Activated naive CD4-positive, alpha-beta T cell treated with anti-CD3 and anti-CD28 coated beads, Interleukin-2, amount 50 U/mL, for 24 hours (primary cell): ENCODE measurements around the gene FAM20B.
"Not testable (repeated sequence)": the region's sequence is repeated elsewhere in the genome, so short reads cannot be mapped to it uniquely, and the experiment has no call there.

Source experiments
- H3K27ac Mint-ChIP-seq: one replicate; pipeline ENCODE4 v1.8.0; 2021; ENCODE audit warnings: mild to moderate bottlenecking, mixed read lengths
- H3K27me3 Mint-ChIP-seq: one replicate; pipeline ENCODE4 v1.8.0; 2021; ENCODE audit warnings: mixed read lengths
- H3K36me3 Mint-ChIP-seq: one replicate; pipeline ENCODE4 v1.8.0; 2021; ENCODE audit warnings: mixed read lengths
- H3K4me1 Mint-ChIP-seq: one replicate; pipeline ENCODE4 v1.8.0; 2021; ENCODE audit warnings: mixed read lengths
- H3K4me3 Mint-ChIP-seq: one replicate; pipeline ENCODE4 v1.8.0; 2021; ENCODE audit warnings: mild to moderate bottlenecking, mixed read lengths
- H3K9me3 Mint-ChIP-seq: one replicate; pipeline ENCODE4 v1.8.0; 2021; ENCODE audit warnings: mixed read lengths

Gene FAM20B, protein sequence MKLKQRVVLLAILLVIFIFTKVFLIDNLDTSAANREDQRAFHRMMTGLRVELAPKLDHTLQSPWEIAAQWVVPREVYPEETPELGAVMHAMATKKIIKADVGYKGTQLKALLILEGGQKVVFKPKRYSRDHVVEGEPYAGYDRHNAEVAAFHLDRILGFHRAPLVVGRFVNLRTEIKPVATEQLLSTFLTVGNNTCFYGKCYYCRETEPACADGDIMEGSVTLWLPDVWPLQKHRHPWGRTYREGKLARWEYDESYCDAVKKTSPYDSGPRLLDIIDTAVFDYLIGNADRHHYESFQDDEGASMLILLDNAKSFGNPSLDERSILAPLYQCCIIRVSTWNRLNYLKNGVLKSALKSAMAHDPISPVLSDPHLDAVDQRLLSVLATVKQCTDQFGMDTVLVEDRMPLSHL

DNA sequence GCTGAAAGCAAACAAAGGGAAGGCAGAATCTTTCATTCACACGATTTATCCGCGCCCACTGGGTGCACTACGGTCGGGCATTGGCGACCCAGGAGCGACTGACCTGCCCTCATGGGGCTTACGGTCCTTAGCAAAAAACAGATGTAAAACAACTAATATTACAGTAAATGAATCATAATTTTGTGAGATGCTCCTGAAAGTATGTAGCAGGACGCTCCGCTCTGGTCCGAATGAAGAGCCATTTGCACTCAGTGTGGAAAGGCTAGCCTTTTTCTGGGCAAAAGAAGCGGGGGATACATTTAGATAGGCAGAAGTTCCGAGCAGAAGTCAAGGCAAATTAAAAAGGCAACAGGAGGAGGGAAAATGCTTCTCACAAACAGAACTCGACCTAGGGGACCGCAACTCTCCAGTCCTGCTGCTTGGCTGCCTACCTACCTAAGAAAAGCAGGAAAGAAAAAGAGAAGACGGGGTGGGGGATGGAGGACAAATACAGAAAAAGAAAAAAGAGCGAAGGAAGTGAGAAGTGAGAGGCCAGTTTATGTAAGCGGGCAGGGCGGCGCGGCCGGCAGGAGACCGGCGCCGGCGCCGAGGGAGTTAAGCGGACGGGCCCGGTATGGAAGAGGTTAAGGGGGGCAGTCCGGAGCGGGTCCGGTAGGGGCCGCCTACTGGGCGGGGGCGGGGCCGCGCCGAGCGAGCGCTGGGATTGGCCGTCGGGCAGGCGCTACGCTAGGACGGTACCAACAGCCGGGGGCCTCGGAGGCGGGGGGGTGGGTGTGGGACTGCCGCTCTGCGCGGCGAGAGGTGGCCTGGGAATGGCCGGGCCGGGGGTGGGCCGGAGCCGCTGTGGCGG, at the start of gene FAM20B:
Gene FAM20B, plus strand, starts transcription at position 770 of the 850 bp plus-strand sequence. CDS start 17,954 bp downstream, outside the sequence.
- Mint-ChIP-seq H3K36me3 (no peaks in the 10 kb centered on the region), H3K27ac (peak within 1 kb of the TSS; percentile 92), H3K27me3 (no peaks in the 10 kb centered on the region), H3K4me3 (peak within 1 kb of the TSS; percentile 95), H3K9me3 (no peaks in the 10 kb centered on the region), H3K4me1 (peaks cover 46% of the 10 kb centered on the region)

DNA sequence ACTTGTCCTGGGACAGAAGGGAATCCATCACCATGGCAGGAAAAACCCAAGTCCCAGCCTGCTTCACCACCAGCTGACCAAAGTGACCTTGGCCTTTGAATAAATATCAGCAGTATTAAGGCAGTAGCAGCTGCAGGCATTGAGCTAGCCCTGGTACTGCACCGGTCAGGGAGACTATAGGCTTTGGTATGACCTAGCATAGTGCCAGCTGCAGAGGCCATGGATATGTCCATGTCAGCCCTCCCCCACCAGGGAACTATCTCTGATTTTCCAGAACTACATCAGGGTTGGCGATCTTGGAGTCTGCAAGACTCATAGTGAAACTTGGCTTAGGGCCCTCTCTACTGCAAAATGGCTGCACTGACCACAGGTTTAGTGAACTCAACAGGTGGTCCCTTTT, 49.2 kb upstream of the FAM20B start:
- H3K36me3 Mint-ChIP-seq: peaks cover 7% of the 10 kb centered on the region
- peaks cover 7% of the 10 kb centered on the region for H3K27me3 Mint-ChIP-seq
- no peaks in the 10 kb centered on the region for H3K4me1 Mint-ChIP-seq
- no peak overlapping the region for H3K4me3 Mint-ChIP-seq
- peaks cover 20% of the 10 kb centered on the region for H3K9me3 Mint-ChIP-seq
- H3K27ac Mint-ChIP-seq: no peak overlapping the region

DNA sequence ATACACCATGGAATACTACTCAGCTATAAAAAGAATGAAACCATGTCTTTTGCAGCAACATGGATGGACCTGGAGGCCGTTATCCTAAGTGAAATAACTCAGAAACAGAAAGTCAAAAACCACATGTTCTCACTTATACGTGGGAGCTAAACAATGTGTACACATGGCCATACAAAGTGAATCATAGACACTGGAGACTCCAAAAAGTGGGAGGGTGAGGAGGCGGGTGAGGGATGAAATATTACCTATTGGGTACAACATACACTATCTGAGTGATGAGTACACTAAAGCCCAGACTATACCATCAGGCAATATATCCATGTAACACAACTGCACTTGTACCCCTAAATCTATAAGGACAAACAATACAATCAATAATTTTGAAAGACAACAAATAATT, 39.5 kb upstream of the FAM20B start:
- Mint-ChIP-seq H3K4me1 (no peaks in the 10 kb centered on the region), H3K9me3 (no peaks in the 10 kb centered on the region), H3K36me3 (no peaks in the 10 kb centered on the region), H3K27me3 (no peaks in the 10 kb centered on the region), H3K27ac (no peak overlapping the region), H3K4me3 (no peak overlapping the region)

DNA sequence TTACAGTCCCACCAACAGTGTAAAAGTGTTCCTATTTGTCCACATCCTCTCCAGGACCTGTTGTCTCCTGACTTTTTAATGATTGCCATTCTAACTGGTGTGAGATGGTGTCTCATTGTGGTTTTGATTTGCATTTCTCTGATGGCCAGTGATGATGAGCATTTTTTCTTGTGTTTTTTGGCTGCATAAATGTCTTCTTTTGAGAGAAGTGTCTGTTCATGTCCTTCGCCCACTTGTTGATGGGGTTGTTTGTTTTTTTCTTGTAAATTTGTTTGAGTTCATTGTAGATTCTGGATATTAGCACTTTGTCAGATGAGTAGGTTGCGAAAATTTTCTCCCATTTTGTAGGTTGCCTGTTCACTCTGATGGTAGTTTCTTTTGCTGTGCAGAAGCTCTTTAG, 37.5 kb upstream of the FAM20B start:
- H3K36me3 Mint-ChIP-seq, H3K27me3 Mint-ChIP-seq, H3K27ac Mint-ChIP-seq, H3K4me3 Mint-ChIP-seq, H3K9me3 Mint-ChIP-seq, H3K4me1 Mint-ChIP-seq: not testable (repeated sequence)

DNA sequence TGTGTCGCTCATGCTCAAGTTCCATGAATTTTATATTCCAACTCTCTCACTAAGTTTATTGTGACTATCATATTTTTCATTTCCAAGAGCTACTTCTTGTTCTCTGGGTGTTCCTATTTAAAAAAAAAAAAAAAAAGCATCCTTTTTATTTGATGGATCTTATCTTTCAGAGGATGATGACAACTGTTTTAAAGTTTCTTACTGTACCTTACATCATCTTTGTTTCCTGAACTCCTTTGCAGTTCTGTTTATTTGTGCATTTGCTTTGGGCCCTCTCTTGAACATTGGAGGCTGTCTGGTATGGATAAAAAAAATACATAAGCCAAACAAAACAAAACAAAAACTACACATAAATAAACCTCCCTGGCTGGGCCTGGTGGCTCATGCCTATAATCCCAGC, 32.1 kb upstream of the FAM20B start:
- H3K4me1 Mint-ChIP-seq: no peaks in the 10 kb centered on the region
- no peak overlapping the region for H3K27ac Mint-ChIP-seq
- peaks cover 5% of the 10 kb centered on the region for H3K9me3 Mint-ChIP-seq
- no peak overlapping the region for H3K4me3 Mint-ChIP-seq
- peaks cover 1% of the 10 kb centered on the region for H3K27me3 Mint-ChIP-seq
- peaks cover 7% of the 10 kb centered on the region for H3K36me3 Mint-ChIP-seq

DNA sequence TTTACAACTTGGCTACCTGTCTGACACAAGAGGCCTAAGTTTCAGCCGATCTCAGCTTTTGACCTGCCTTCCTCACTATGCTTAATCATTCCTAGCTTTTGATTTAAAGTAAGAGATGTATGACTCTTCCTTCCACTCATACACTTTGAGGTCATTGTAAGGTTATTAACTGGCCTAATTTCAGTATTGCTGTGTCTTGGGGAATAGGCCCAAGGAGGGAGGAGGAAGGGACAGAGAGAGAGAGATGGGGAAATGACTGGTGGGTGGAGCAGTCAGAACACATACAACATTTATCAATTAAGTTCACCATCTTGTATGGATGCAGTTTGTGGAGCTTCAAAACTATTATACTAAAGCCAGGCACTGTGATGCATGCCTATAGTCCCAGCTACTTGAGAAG, 28.3 kb upstream of the FAM20B start:
- peaks cover 5% of the 10 kb centered on the region for H3K9me3 Mint-ChIP-seq
- no peak overlapping the region for H3K4me3 Mint-ChIP-seq
- H3K27ac Mint-ChIP-seq: no peak overlapping the region
- H3K36me3 Mint-ChIP-seq: peaks cover 7% of the 10 kb centered on the region
- H3K27me3 Mint-ChIP-seq: no peaks in the 10 kb centered on the region
- no peaks in the 10 kb centered on the region for H3K4me1 Mint-ChIP-seq

DNA sequence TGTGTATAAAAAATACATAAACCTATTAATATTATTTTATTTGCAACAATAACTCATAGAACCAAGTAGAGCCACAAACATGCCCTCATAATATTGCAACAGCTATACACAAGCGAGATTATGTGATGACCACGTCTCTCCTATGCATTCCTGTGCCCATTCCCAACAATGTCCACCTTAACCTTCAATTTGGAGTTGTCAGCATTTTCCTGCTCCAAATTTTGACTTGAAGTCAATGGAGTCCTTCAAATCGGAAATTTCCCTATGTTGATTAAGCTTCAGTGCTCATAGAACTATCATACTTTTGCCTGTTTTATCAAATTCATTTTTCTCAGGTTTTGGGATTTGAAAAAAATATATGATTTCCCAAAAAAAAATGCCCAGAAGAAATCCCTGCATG, 27.4 kb upstream of the FAM20B start:
- no peak overlapping the region for H3K27ac Mint-ChIP-seq
- H3K4me1 Mint-ChIP-seq: peaks cover 7% of the 10 kb centered on the region
- H3K36me3 Mint-ChIP-seq: peaks cover 7% of the 10 kb centered on the region
- H3K4me3 Mint-ChIP-seq: no peak overlapping the region
- peaks cover 5% of the 10 kb centered on the region for H3K9me3 Mint-ChIP-seq
- H3K27me3 Mint-ChIP-seq: no peaks in the 10 kb centered on the region

DNA sequence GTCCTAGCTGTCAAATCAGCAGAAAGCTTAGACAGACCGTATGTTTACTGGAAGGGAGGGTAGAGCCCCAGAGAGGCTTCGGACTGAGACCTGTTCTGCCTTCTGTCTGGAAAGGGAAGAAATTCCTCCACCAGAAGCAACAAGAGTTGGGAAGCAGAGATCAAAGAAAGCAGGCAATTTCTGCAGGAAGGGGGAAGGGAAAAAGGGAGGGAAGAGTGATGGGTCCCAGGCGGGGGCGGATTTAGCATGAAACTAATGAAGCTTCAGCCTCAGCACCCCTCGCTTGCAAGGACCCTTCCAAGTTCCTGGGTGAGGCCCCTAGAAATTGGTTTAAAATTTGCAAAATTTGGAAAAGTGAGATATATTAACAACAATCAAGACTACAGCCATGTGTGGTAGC, 26.6 kb upstream of the FAM20B start:
- peaks cover 5% of the 10 kb centered on the region for H3K9me3 Mint-ChIP-seq
- H3K4me3 Mint-ChIP-seq: no peak overlapping the region
- peaks cover 12% of the 10 kb centered on the region for H3K4me1 Mint-ChIP-seq
- H3K36me3 Mint-ChIP-seq: peaks cover 7% of the 10 kb centered on the region
- no peak overlapping the region for H3K27ac Mint-ChIP-seq
- no peaks in the 10 kb centered on the region for H3K27me3 Mint-ChIP-seq

DNA sequence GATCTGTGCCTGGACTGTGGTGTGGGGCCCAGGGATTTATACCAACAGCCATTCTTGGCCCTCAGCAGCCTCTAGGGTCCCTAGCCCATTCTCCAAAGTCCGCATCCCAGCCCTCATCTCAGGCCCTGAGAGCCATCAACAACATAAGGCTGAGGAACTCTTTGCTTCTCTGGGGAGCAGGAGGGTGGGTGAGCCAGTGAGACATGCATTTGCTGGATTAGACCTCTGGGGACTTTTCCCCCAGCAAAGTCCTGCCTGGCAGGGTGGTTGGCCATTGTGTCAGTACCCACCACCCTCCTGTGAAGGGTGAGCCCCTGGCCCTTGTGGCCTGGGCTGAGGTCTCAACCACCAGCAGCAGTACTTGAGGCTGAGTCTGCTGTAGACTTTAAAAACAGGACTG, 24.2 kb upstream of the FAM20B start:
- H3K9me3 Mint-ChIP-seq: no peaks in the 10 kb centered on the region
- no peak overlapping the region for H3K4me3 Mint-ChIP-seq
- H3K27me3 Mint-ChIP-seq: no peaks in the 10 kb centered on the region
- H3K27ac Mint-ChIP-seq: no peak overlapping the region
- H3K4me1 Mint-ChIP-seq: peaks cover 15% of the 10 kb centered on the region
- no peaks in the 10 kb centered on the region for H3K36me3 Mint-ChIP-seq

DNA sequence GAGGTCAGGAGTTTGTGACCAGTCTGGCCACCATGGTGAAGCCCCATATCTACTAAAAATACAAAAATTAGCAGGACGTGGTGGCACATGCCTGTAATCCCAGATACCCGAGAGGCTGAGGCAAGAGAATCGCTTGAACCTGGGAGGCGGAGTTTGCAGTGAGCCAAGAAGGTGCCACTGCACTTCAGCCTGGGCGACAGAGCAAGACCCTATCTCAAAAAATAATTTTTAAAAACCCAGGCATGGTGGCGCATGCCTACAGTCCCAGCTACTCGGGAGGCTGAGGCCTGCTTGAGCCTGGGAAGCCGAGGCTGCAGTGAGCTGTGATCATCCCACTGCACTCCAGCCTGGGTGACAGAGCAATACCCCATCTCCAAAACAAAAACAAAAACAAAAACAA, 23.6 kb upstream of the FAM20B start:
- H3K27ac Mint-ChIP-seq, H3K27me3 Mint-ChIP-seq, H3K36me3 Mint-ChIP-seq, H3K9me3 Mint-ChIP-seq, H3K4me3 Mint-ChIP-seq: not testable (repeated sequence)
- peaks cover 15% of the 10 kb centered on the region for H3K4me1 Mint-ChIP-seq

DNA sequence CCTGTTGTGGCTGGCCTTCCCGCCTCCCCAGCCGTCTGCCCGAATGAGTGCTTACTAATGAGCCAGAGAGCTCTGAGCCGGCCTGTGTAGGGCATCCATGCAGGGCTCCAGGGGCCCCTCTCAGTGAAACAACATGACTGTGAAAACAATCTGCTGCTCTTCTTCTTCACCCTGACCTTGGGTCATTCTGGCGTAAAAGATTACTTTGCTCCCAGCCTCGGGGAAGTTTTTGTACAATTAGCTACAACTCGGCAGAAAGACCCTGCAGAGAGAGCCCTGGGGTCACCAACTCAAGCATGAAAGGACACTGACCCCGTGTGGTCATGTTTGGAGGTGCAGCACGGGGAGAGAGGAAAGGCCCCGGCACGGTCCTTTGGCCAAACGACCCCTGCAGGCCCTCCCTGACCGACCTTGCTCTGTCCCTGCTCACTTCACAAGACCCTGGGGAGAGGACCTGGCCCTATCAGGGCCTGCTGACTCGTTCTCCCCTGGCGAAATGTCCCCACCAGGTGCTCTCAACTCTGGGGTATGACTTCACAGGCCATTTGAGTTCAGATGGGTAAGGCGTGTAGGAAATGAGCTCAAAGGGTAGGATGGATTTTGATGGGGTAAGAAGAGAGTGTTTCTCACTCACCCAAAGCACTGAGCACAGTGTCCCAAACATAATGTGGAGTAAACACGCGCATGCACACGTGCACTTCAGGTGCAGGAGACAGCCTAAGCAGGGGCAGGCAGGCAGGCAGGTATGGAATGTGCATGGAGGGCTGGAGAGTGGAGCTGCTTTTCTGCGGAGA, 22.9 kb upstream of the FAM20B start:
- Mint-ChIP-seq H3K36me3 (no peaks in the 10 kb centered on the region), H3K4me1 (peaks cover 15% of the 10 kb centered on the region), H3K4me3 (no peak overlapping the region), H3K27me3 (no peaks in the 10 kb centered on the region), H3K27ac (no peak overlapping the region), H3K9me3 (no peaks in the 10 kb centered on the region)

DNA sequence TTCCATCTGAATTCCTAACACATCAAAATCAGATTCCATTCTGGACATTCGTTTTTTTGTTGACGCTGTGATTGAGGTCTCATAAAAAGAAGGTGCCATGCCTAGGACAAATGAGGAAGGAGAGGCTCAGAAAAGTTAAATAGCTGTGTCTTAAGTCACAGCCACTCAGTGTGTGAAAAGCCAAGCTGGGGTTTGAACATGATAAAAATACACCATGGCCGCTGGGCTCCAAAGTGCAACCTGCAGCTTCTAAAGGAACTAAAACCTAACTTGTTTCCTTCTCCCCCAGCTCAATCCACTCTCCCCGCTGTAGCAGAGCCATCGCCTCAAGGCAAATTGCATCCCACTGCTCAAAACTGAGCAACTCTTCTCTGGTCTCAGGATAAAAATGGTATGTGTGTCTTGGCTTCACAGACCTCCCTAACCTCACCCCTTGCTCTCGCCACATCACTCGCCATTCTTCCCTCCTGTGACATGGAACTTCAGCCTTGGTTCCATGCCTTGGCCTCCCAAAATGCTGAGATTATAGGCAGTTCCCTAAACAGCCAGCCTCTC, 22.1 kb upstream of the FAM20B start:
- H3K4me1 Mint-ChIP-seq: peaks cover 15% of the 10 kb centered on the region
- no peaks in the 10 kb centered on the region for H3K36me3 Mint-ChIP-seq
- H3K4me3 Mint-ChIP-seq: no peak overlapping the region
- H3K27me3 Mint-ChIP-seq: no peaks in the 10 kb centered on the region
- no peak overlapping the region for H3K27ac Mint-ChIP-seq
- no peaks in the 10 kb centered on the region for H3K9me3 Mint-ChIP-seq

DNA sequence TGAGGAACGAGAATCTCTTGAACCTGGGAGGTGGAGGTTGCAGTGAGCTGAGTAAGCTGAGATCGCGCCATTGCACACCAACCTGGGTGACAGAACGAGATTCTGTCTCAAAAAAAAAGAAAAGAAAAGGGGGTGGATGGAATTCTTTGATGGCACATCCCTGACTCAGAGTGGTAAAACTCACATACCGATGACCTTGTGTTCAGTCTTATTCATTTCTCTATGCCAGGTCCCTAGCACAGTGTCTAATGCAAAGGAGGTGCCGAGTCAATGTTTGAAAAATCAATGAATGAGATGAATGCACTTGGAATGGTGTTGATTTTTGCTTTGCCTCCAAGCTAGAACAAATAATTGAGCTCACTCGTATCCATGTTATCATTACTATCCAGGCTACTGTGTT, 18.5 kb upstream of the FAM20B start:
- Mint-ChIP-seq H3K9me3 (no peaks in the 10 kb centered on the region), H3K27ac (no peak overlapping the region), H3K27me3 (no peaks in the 10 kb centered on the region), H3K4me3 (no peak overlapping the region), H3K4me1 (peaks cover 15% of the 10 kb centered on the region), H3K36me3 (no peaks in the 10 kb centered on the region)

DNA sequence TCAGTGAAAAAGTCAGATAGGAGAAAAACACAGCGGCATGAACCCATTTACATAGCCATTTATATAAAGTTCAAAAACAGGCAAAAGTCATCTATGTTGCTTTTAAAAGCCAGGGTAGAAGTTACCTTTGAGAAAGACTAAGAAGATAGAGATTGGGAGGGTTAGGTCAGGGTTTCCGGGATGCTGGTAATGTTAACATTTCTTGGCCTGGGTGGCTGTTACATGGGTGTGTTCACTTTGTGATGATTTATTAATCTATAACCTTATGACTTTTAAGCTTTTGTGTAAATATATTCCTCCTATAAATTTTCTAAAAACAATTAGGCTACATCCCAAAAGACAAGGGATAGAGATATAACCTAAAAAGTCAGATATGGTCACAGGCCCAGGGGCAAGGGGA, 15.0 kb upstream of the FAM20B start:
- no peak overlapping the region for H3K4me3 Mint-ChIP-seq
- no peaks in the 10 kb centered on the region for H3K4me1 Mint-ChIP-seq
- no peaks in the 10 kb centered on the region for H3K9me3 Mint-ChIP-seq
- no peaks in the 10 kb centered on the region for H3K27me3 Mint-ChIP-seq
- no peak overlapping the region for H3K27ac Mint-ChIP-seq
- no peaks in the 10 kb centered on the region for H3K36me3 Mint-ChIP-seq

DNA sequence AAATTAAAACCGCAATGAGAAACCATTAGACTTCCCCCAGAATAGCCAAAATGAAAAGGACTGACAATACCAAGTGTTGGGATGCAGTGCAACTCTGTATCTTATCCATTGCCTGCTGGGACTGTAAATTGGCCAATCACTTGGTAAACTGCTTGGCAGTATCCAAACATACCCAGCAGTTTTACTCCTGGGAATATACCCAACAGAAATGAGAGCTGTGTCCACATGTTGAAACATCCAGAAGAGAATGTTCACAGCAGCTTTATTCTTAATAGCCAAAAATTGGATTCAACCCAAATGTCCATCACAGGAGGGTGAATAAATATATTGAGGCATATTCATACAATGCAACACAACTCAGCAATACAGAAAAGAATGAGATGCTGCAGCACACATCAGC, 13.7 kb upstream of the FAM20B start:
- H3K27ac Mint-ChIP-seq: no peak overlapping the region
- no peaks in the 10 kb centered on the region for H3K36me3 Mint-ChIP-seq
- no peaks in the 10 kb centered on the region for H3K4me1 Mint-ChIP-seq
- H3K27me3 Mint-ChIP-seq: no peaks in the 10 kb centered on the region
- no peak overlapping the region for H3K4me3 Mint-ChIP-seq
- no peaks in the 10 kb centered on the region for H3K9me3 Mint-ChIP-seq
